GM12878 (cell line): ENCODE results near the gene TNKS1BP1. TPM values are rescaled to one million over a fixed set of nuclear protein-coding genes. Genes with fewer than 3 reads are reported as not detected.

Experiments used
- ATAC-seq: fragments of 200-7000 bp; cut with Tn5 transposase; 3 replicates; pipeline ENCODE4 v1.9.1; 2020; ENCODE audit warnings: mild to moderate bottlenecking, moderate library complexity
- BruUV-seq: library from RNA; stranded (reverse); fragments of 400-500 nt; replicated peaks from 2 replicates; lab custom pipeline; 2021; lab: Mats Ljungman, UMichigan
- CTCF ChIA-PET: fragments of 300-600 bp; sonication (Branson Sonifier 250); formaldehyde crosslinking; extraction: SDS; loops from one replicate; lab custom pipeline; 2021; ENCODE audit warnings: inconsistent platforms; lab: Yijun Ruan, JAX
- POLR2A ChIA-PET: fragments of 350-600 bp; formaldehyde crosslinking; extraction: SDS; loops from one replicate; lab custom pipeline; 2021; ENCODE audit warnings: inconsistent platforms; lab: Charles Lee
- RAD21 ChIA-PET: fragments of 300-600 bp; sonication (Branson Sonifier 250); formaldehyde crosslinking; loops from one replicate; lab custom pipeline; 2023; ENCODE audit warnings: antibody characterized with exemption; ENCODE audit not compliant: unreplicated experiment; lab: Charles Lee
- SMC1A ChIA-PET: fragments of 300-600 bp; sonication (Branson Sonifier 250); formaldehyde crosslinking; loops from one replicate; lab custom pipeline; 2023; ENCODE audit not compliant: unreplicated experiment, uncharacterized antibody; lab: Charles Lee
- DNase-seq: peaks from one replicate; pipeline ENCODE4 v3.0.0-alpha.2; 2011; ENCODE audit warnings: low read depth, low spot score
- FAIRE-seq: peaks from 3 replicates; lab custom pipeline; 2011; peaks lifted over from hg19 to GRCh38; lab: Jason Lieb, UNC
- H2AFZ ChIP-seq: 2 replicates; pipeline ENCODE4 v1.6.0; 2011; ENCODE audit warnings: low read depth, low read length, control low read depth; ENCODE audit not compliant: control insufficient read depth
- H3K27ac ChIP-seq: 2 replicates; pipeline ENCODE4 v1.5.1; 2011; ENCODE audit warnings: control low read depth; ENCODE audit not compliant: control insufficient read depth, insufficient read depth
- H3K27me3 ChIP-seq, 2 experiments: replicated peaks in 1 of 2; 2 replicates each; pipeline versions ENCODE4 v1.6.0 to v1.6.1; 2011; ENCODE audit warnings: low read length in 1 of 2; ENCODE audit not compliant: control insufficient read depth in 2 of 2, insufficient read depth in 2 of 2
- H3K36me3 ChIP-seq, 2 experiments: 2 replicates each; pipeline ENCODE4 v1.5.1; 2011; ENCODE audit warnings: low read length in 1 of 2; ENCODE audit not compliant: control insufficient read depth in 2 of 2, insufficient read depth in 2 of 2
- H3K4me1 ChIP-seq: 2 replicates; pipeline ENCODE4 v1.6.1; 2011; ENCODE audit warnings: mild to moderate bottlenecking, low read length, moderate library complexity, mixed read lengths; ENCODE audit not compliant: control insufficient read depth, insufficient read depth
- H3K4me2 ChIP-seq: 2 replicates; pipeline ENCODE4 v1.6.0; 2011; ENCODE audit warnings: control low read depth; ENCODE audit not compliant: control insufficient read depth, insufficient read depth
- H3K4me3 ChIP-seq: fragments of 200-600 bp; sonication (generic); 2 replicates; pipeline ENCODE4 v1.5.1; 2016
- H3K79me2 ChIP-seq: 2 replicates; pipeline ENCODE4 v1.6.0; 2011; ENCODE audit warnings: low read length; ENCODE audit not compliant: control insufficient read depth, insufficient read depth
- H3K9ac ChIP-seq: 2 replicates; pipeline ENCODE4 v1.8.0; 2011; ENCODE audit warnings: low read length, control low read depth, mixed read lengths; ENCODE audit not compliant: control insufficient read depth, insufficient read depth
- H3K9me3 ChIP-seq: replicated peaks from 3 replicates; pipeline ENCODE4 v1.5.1; 2011; ENCODE audit warnings: mild to moderate bottlenecking, low read length; ENCODE audit not compliant: control insufficient read depth, insufficient read depth
- H4K20me1 ChIP-seq: 2 replicates; pipeline ENCODE4 v1.6.0; 2011; ENCODE audit not compliant: control insufficient read depth, insufficient read depth
- FOS ChIP-seq: IDR thresholded peaks from 3 replicates; pipeline ENCODE4 v1.6.1; 2011; ENCODE audit warnings: borderline replicate concordance; ENCODE audit not compliant: insufficient read length; ENCODE audit errors: extremely low read depth
- HCFC1 ChIP-seq: fragments of 150-350 bp; IDR thresholded peaks from 2 replicates; pipeline ENCODE4 v1.6.1; 2014; ENCODE audit warnings: low read length
- NBN ChIP-seq: fragments of 450-650 bp; IDR thresholded peaks from 2 replicates; pipeline ENCODE4 v1.6.1; 2016
- NR2F1 ChIP-seq: fragments of 450-650 bp; conservative IDR thresholded peaks from 2 replicates; pipeline ENCODE4 v1.6.1; 2017; ENCODE audit warnings: mild to moderate bottlenecking
- POLR2AphosphoS5 ChIP-seq: IDR thresholded peaks from 2 replicates; pipeline ENCODE4 v1.6.1; 2011; ENCODE audit warnings: mild to moderate bottlenecking, low read length, inconsistent platforms
- POU2F2 ChIP-seq: IDR thresholded peaks from 3 replicates; pipeline ENCODE4 v1.6.1; 2011; ENCODE audit warnings: low read depth, mild to moderate bottlenecking, low read length, borderline replicate concordance
- SIN3A ChIP-seq: IDR thresholded peaks from 2 replicates; pipeline ENCODE4 v1.6.1; 2012; ENCODE audit warnings: low read depth, low read length, improper control_type of control experiment
- SKIL ChIP-seq: fragments of 450-650 bp; IDR thresholded peaks from 2 replicates; pipeline ENCODE4 v1.6.1; 2017; ENCODE audit warnings: mild to moderate bottlenecking, low read depth, inconsistent platforms; ENCODE audit not compliant: poor library complexity, severe bottlenecking
- TCF12 ChIP-seq: IDR thresholded peaks from 2 replicates; pipeline ENCODE4 v1.6.1; 2011; ENCODE audit warnings: low read depth, mild to moderate bottlenecking, low read length
- ZBTB4 ChIP-seq: fragments of 450-650 bp; formaldehyde crosslinking; IDR thresholded peaks from 2 replicates; pipeline ENCODE4 v1.4.0; 2022; ENCODE audit warnings: mild to moderate bottlenecking, moderate library complexity
- ZBTB40 ChIP-seq: fragments of 450-650 bp; IDR thresholded peaks from 2 replicates; pipeline ENCODE4 v1.6.1; 2016; ENCODE audit warnings: mild to moderate bottlenecking, moderate library complexity, borderline replicate concordance
- ZNF217 ChIP-seq: fragments of 450-650 bp; IDR thresholded peaks from 2 replicates; pipeline ENCODE4 v1.6.1; 2017; ENCODE audit warnings: antibody characterized with exemption, mild to moderate bottlenecking
- ZNF384 ChIP-seq: IDR thresholded peaks from 2 replicates; pipeline ENCODE4 v1.6.1; 2012; ENCODE audit warnings: low read depth, mild to moderate bottlenecking, low read length, improper control_type of control experiment, borderline replicate concordance
- WGBS: methylation state at CpG from one replicate; pipeline ENCODE4 v1.1.6; 2016; ENCODE audit warnings: low lambda C conversion rate; ENCODE audit not compliant: insufficient replicate concordance, insufficient coverage; ENCODE audit errors: missing lambda C conversion rate; 5-methylcytosine and 5-hydroxymethylcytosine counted together
- in situ Hi-C: fragments of 300-500 bp; cut with MboI; formaldehyde crosslinking; loops from 9 replicates; pipeline ENCODE4 v1.14.3; 2018; ENCODE audit warnings: mixed read lengths
- intact Hi-C: fragments of 100-400 bp; cut with micrococcal nuclease; formaldehyde crosslinking; loops from one replicate; pipeline ENCODE4 v1.14.2; 2022; ENCODE audit not compliant: unreplicated experiment
- polyA plus RNA-seq, 11 experiments: library from polyadenylated mRNA; depleted of rRNA in 4 of 11; unstranded in 6 of 11; stranded (reverse) in 5 of 11; fragments of >200 nt; fragmentation: Nextera tagmentation in 4 of 11; fragmentation: Illumina TruSeq in 1 of 11; extraction: Ambion mirVana in 4 of 11; extraction: Trizol in 1 of 11; gene quantifications; 1 replicate in 1 of 11; 2 replicates in 10 of 11; pipeline versions ENCODE4 v1.2.1 to v1.2.3, GENCODE V29; 2011 to 2016; ENCODE audit warnings: inconsistent platforms in 2 of 11, missing spikeins in 2 of 11, low read depth in 1 of 11
- total RNA-seq, 4 experiments: library from RNA; depleted of rRNA in 3 of 4; stranded (reverse); fragments of >200 nt in 3 of 4; fragmentation: Illumina TruSeq in 1 of 4; extraction: Trizol in 1 of 4; gene quantifications; 2 replicates each; pipeline versions ENCODE4 v1.2.1 to v1.2.3, GENCODE V29; 2013 to 2021
- TF ChIP-seq, protein P1 (sequence below): fragments of 450-650 bp; IDR thresholded peaks from 2 replicates; pipeline ENCODE4 v1.6.1; 2016; ENCODE audit warnings: mild to moderate bottlenecking

Gene TNKS1BP1
- total and polyA plus RNA-seq, 10 of the 15 experiments (the other 5 are each of a cell fraction or from before 2014, with no cell fraction given), result 0.26 to 15.8 (median 4.3) TPM

- H3K9ac ChIP-seq, result no peak overlapping the region
- no peak overlapping the region for H3K4me3 ChIP-seq
- ATAC-seq, result peak; percentile 17; the same call in 1 of the 3 replicates
- 17% methylated on average over 7 of the region's 7 CpGs for WGBS
- no peaks in the 10 kb centered on the region; the same call in 2 of the 3 replicates for H3K9me3 ChIP-seq
- no peak for DNase-seq
- no peak for FAIRE-seq
- H3K27me3 ChIP-seq, result peaks cover 0 to 4% of the 10 kb centered on the region in 2 experiments; a peak in 1 of 4 replicates
- ChIA-PET POLR2A (no interaction called here), CTCF (interaction anchor here (0.7 to 3.4 kb wide), 12 partner anchors 8 to 507 kb away, joined by 3 to 15 read pairs (median 4); partner anchors contain the start of gene P2RX3), RAD21 (no interaction called here), SMC1A (interaction anchor here (1.2 to 1.7 kb wide), 2 partner anchors 10 to 351 kb away, joined by 3 to 4 read pairs; no protein-coding TSS in a partner anchor)
- H3K36me3 ChIP-seq, result no peaks in the 10 kb centered on the region
- H3K27ac ChIP-seq, result no peak overlapping the region
- intact Hi-C loops (loop anchor here (10.0 kb wide), 1 partner anchor 1157 kb away; the partner anchor contains the start of gene OR5B21), in situ Hi-C loops (loop anchor here (5.0 to 25.0 kb wide), 5 partner anchors 134 to 1239 kb away; partner anchors contain the start of genes LPXN, OR5B21, TIMM10 and ZFP91)
- BruUV-seq, result no TSS peak
- H3K4me2 ChIP-seq, result no peak overlapping the region
- no peaks in the 10 kb centered on the region; the same call in 1 of the 2 replicates for H3K4me1 ChIP-seq
- no peaks in the 10 kb centered on the region for H3K79me2 ChIP-seq
- no peak overlapping the region for H2AFZ ChIP-seq
- H4K20me1 ChIP-seq, result no peaks in the 10 kb centered on the region
- no peak for TF ChIP-seq POLR2AphosphoS5
- TF ChIP-seq ZNF217, result no peak
- TF ChIP-seq, protein P1, sequence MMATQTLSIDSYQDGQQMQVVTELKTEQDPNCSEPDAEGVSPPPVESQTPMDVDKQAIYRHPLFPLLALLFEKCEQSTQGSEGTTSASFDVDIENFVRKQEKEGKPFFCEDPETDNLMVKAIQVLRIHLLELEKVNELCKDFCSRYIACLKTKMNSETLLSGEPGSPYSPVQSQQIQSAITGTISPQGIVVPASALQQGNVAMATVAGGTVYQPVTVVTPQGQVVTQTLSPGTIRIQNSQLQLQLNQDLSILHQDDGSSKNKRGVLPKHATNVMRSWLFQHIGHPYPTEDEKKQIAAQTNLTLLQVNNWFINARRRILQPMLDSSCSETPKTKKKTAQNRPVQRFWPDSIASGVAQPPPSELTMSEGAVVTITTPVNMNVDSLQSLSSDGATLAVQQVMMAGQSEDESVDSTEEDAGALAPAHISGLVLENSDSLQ, result no peak
- no peak for TF ChIP-seq ZNF384
- no peak for TF ChIP-seq SIN3A
- TF ChIP-seq SKIL, result no peak
- no peak for TF ChIP-seq ZBTB4
- no peak for TF ChIP-seq FOS
- TF ChIP-seq NR2F1, result no peak
- TF ChIP-seq ZBTB40, result no peak
- TF ChIP-seq POU2F2, result no peak
- no peak for TF ChIP-seq HCFC1
- TF ChIP-seq TCF12, result no peak
- TF ChIP-seq NBN, result no peak
These were observed 23.3 kb upstream of the TNKS1BP1 start for GRCh38 chr11:57348052-57348451.
